ENCODE data around the gene KCNE5.
"Not testable (repeated sequence)": the region's sequence is repeated elsewhere in the genome, so short reads cannot be mapped to it uniquely, and the experiment has no call there.

KCNE5 gene

DNA sequence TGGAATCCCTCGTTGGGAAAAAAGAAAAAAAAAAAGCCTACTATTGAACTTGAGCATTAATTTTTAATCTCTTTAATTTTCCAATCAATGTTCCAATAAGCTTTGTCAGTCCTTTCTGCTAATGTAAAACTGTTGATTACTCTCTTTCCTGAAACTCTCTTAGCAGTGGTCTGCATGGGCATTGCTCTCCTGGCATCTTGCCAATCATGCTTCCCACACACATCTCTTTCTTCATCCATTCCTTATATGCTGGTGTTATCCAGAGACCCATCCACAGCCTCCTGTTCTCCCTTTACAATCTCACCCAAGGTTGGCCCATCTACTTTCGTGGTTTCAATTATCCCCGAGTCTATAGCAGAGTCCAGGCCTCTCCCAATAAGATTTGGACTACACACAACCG lies 31.8 kb upstream of the KCNE5 start:
- TF ChIP-seq, protein P1, sequence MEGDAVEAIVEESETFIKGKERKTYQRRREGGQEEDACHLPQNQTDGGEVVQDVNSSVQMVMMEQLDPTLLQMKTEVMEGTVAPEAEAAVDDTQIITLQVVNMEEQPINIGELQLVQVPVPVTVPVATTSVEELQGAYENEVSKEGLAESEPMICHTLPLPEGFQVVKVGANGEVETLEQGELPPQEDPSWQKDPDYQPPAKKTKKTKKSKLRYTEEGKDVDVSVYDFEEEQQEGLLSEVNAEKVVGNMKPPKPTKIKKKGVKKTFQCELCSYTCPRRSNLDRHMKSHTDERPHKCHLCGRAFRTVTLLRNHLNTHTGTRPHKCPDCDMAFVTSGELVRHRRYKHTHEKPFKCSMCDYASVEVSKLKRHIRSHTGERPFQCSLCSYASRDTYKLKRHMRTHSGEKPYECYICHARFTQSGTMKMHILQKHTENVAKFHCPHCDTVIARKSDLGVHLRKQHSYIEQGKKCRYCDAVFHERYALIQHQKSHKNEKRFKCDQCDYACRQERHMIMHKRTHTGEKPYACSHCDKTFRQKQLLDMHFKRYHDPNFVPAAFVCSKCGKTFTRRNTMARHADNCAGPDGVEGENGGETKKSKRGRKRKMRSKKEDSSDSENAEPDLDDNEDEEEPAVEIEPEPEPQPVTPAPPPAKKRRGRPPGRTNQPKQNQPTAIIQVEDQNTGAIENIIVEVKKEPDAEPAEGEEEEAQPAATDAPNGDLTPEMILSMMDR (IDR thresholded peaks at IDR 0.05; ENCODE audit: control extremely low read depth, extremely low read depth, low read depth, missing control alignments) = no peak
- ChIA-PET POLR2A (no interaction called here), CTCF (no interaction called here)
- DNase-seq (ENCODE audit: extremely low spot score) = no peak

DNA sequence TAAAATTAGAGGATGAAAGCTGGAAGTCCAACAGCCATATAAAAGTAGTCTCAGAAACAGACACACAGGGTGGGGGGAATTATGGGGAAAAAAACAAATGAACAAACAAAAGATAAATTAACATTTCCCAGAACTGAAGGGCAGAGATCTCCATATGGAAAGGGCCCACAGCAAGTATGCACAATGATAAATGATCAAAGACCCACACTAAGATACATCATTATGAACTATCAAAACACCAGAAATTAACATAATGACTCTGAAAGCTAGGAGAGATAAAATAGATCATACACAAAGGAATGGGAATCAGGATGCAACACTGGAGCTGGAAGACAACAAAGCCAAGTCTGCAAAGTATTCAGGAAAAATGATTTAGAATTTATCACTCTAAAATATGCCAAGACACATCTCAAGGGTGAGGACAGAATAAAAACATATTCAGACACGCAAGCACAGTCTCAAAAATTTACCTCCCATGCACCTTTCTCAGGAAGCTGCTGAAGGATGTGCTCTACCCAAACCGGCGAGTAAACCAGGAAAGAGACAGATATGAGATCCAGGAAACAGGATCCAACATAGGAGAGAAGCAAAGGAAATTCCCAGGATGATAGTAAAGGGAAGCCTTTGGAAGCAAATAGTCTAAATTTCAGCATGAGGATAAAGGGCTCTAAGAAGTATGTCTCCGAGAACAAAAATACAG lies 30.7 kb upstream of the KCNE5 start:
- POLR2A ChIA-PET = no interaction called here
- DNase-seq (ENCODE audit: extremely low spot score) = no peak

DNA sequence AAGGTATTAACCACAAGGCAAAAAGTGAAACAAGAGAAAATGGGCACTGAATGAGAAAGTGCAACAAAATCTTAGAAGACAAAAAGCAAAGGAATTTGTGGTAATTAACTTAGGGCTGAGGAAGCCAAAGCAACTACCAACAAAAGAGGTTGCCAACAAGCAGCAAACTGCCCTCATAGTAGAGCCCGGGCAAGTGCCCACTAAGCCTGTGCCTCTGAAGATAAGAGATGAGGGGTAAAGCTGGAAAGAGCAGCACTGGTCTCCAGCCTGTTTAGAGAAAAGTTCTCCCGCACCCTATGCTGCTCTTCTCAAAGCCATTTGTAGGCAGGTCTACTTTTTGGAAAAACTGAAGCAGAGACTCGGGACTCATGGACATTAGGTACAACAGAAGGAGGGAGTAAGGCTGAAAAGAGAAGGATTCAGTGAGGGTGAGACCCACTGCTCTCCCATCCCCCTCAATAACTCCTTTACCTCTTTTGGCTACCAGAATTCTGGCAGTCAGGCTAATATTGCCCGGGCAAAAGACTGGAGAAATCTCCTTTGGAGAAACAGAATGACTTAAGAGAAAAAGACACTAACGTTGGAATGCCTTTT lies 29.6 kb upstream of the KCNE5 start:
- ChIA-PET POLR2A (no interaction called here), CTCF (no interaction called here)
- TF ChIP-seq, protein P1 (IDR thresholded peaks at IDR 0.05; ENCODE audit: control extremely low read depth, extremely low read depth, low read depth, missing control alignments) = no peak
- DNase-seq (ENCODE audit: extremely low spot score) = no peak

More for the DNA sequence above, 30.7 kb upstream of the KCNE5 start:
- TF ChIP-seq, protein P1 (IDR thresholded peaks at IDR 0.05; ENCODE audit: control extremely low read depth, extremely low read depth, low read depth, missing control alignments) = no peak
- CTCF ChIA-PET = no interaction called here

DNA sequence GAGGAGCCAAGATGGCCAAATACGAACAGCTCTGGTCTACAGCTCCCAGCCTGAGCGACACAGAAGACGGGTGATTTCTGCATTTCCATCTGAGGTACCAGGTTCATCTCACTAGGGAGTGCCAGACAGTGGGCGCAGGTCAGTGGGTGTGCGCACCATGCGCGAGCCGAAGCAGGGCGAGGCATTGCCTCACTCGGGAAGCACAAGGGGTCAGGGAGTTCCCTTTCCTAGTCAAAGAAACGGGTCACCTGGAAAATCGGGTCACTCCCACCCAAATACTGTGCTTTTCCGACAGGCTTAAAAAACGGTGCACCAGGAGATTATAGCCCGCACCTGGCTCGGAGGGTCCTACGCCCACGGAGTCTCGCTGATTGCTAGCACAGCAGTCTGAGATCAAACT lies 19.7 kb upstream of the KCNE5 start:
- DNase-seq (ENCODE audit: extremely low spot score); POLR2A ChIA-PET: not testable (repeated sequence)
- CTCF ChIA-PET = interaction anchor here (3.1 kb wide), 1 partner anchor 10 kb away, joined by 11 read pairs; no protein-coding TSS in a partner anchor

DNA sequence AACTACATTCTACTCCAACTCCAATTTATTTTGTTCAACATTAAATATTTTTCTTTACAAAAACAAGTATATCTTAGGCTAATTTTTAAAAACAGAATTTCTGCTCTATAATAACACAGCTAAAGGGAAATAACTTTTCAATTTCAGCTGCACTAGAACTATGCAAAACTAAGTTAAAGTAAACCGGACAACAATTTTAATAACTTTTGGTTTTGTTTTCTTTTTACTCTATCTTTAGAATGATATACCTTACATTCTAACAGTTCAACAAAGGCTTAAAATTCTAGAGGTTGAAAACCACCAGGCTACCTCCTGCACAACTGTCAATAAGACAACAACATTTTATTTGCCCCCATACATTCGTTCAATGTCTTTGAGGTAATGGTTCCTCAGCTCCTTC lies 18.7 kb upstream of the KCNE5 start:
- CTCF ChIA-PET = interaction anchor here (0.9 to 3.1 kb wide), 3 partner anchors 9 to 40 kb away, joined by 3 to 11 read pairs (median 3); no protein-coding TSS in a partner anchor
- DNase-seq (ENCODE audit: extremely low spot score) = no peak
- TF ChIP-seq, protein P1 (IDR thresholded peaks at IDR 0.05; ENCODE audit: control extremely low read depth, extremely low read depth, low read depth, missing control alignments) = no peak
- POLR2A ChIA-PET = no interaction called here

DNA sequence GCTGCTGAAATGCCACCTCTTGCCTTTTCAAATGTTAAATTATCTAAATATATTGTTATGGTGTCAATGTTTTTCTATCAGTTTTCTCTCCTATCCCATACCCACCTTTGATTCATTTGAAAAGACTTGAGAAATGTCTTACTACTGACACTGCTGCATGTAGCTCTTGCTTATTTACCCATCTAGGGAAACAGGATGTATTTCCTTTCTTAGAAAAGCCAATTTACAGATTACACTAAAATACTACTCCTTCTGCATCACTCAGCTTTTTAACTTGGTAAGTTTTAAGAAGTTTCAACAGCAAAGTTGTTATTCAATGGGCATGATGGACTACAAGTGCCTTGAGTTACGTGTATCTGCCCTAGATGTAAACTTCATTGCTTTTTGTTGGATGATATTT lies 13.2 kb upstream of the KCNE5 start:
- CTCF ChIA-PET = interaction anchor here (0.9 to 1.4 kb wide), 2 partner anchors 44 to 153 kb away, joined by 3 to 4 read pairs; no protein-coding TSS in a partner anchor
- no peak for DNase-seq (ENCODE audit: extremely low spot score)
- POLR2A ChIA-PET = no interaction called here
- TF ChIP-seq, protein P1 (IDR thresholded peaks at IDR 0.05; ENCODE audit: control extremely low read depth, extremely low read depth, low read depth, missing control alignments) = no peak

DNA sequence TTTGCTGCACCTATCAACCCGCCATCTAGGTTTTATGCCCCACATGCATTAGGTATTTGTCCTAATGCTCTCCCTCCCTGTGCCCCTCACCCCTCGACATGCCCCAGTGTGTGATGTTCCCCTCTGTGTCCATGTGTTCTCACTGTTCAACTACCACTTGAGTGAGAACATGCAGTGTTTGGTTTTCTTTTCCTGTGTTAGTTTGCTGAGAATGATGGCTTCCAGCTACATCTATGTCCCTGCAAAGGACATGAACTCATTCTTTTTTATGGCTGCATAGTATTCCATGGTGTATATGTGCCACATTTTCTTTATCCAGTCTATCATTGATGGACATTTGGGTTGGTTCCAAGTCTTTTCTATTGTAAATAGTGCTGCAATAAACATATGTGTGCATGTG lies 12.5 kb upstream of the KCNE5 start:
- DNase-seq (ENCODE audit: extremely low spot score); POLR2A ChIA-PET; CTCF ChIA-PET: not testable (repeated sequence)
